IPS-20b (cell line): ENCODE data around the gene PRMT7.

ENCODE experiments used
- H3K27ac ChIP-seq: one replicate; pipeline ENCODE4 v1.5.1; 2013; ENCODE audit warnings: low read length
- H3K27me3 ChIP-seq: 2 replicates; pipeline ENCODE4 v1.6.1; 2013; ENCODE audit warnings: mild to moderate bottlenecking, low read length, inconsistent platforms; ENCODE audit not compliant: insufficient read depth
- H3K36me3 ChIP-seq: 2 replicates; pipeline ENCODE4 v1.6.1; 2013; ENCODE audit warnings: low read depth, mild to moderate bottlenecking, inconsistent platforms, low read length, moderate library complexity; ENCODE audit not compliant: insufficient read depth
- H3K4me1 ChIP-seq: 2 replicates; pipeline ENCODE4 v1.6.1; 2013; ENCODE audit warnings: mild to moderate bottlenecking, control low read depth, inconsistent platforms, low read length, moderate library complexity; ENCODE audit not compliant: insufficient read depth
- H3K4me3 ChIP-seq: 2 replicates; pipeline ENCODE4 v1.5.1; 2013; ENCODE audit warnings: mild to moderate bottlenecking, low read length, inconsistent platforms
- H3K9ac ChIP-seq: 2 replicates; pipeline ENCODE4 v1.6.1; 2013; ENCODE audit warnings: low read depth, mild to moderate bottlenecking, inconsistent platforms, low read length, moderate library complexity
- H3K9me3 ChIP-seq: 2 replicates; pipeline ENCODE4 v1.6.1; 2013; ENCODE audit warnings: mild to moderate bottlenecking, low read depth, low read length, inconsistent platforms; ENCODE audit not compliant: insufficient read depth

PRMT7 gene

DNA sequence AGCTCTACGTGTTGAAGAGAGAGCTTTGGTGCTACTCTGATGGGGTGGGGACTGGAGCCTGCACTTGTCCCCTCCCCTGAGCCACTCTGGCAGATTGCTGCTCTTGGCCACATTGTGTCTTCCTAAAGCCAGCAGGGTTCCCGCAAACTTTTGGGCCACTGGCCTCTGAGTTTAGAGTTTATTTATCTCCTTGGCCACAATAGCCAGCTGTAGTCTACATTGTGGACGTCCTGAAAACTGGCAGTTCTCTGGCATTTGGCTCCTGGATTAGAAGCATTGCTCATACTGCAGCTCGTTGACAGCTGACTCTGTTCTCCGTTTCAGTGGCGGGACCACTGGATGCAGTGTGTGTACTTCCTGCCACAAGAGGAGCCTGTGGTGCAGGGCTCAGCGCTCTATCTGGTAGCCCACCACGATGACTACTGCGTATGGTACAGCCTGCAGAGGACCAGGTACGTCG, 34.6 kb downstream of the PRMT7 start:
- peaks cover 94% of the 10 kb centered on the region for H3K36me3 ChIP-seq

DNA sequence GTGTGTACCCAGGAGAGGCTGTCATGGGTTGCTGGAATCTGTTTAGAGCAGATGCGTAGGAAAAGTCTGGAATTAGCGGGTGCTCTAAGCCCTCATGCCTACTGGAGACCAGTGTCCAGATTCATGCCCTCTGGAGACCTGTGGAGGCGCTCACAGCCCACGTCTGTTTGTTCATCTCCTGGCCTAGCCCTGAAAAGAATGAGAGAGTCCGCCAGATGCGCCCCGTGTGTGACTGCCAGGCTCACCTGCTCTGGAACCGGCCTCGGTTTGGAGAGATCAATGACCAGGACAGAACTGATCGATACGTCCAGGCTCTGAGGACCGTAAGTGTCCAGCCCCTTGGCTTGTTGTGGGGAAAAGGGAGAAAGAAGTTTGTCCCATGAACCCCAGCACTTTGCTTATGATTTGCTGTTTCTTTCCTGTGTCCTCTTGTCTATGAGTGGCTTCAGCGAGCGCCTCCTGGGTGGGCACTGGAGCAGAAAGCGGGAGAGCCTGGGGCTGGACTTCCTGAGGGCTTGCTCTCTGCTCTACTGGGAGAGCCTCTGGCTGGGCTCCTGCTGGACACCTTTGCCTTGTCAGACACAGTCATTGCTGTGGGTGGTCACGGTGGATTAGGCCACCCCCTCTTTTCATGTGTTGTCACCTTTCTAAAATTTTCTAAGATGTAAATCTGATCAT, 35.3 kb downstream of the PRMT7 start:
- Histone ChIP-seq H3K4me1 (no peaks in the 10 kb centered on the region), H3K36me3 (peaks cover 93% of the 10 kb centered on the region), H3K9me3 (no peaks in the 10 kb centered on the region), H3K9ac (no peak overlapping the region), H3K27ac (no peak overlapping the region), H3K4me3 (no peak overlapping the region), H3K27me3 (no peaks in the 10 kb centered on the region)

More for the DNA sequence above, 34.6 kb downstream of the PRMT7 start:
- H3K9me3 ChIP-seq = no peaks in the 10 kb centered on the region
- H3K4me1 ChIP-seq = no peaks in the 10 kb centered on the region
- no peak overlapping the region for H3K4me3 ChIP-seq
- no peak overlapping the region for H3K27ac ChIP-seq
- no peaks in the 10 kb centered on the region for H3K27me3 ChIP-seq
- H3K9ac ChIP-seq = no peak overlapping the region

DNA sequence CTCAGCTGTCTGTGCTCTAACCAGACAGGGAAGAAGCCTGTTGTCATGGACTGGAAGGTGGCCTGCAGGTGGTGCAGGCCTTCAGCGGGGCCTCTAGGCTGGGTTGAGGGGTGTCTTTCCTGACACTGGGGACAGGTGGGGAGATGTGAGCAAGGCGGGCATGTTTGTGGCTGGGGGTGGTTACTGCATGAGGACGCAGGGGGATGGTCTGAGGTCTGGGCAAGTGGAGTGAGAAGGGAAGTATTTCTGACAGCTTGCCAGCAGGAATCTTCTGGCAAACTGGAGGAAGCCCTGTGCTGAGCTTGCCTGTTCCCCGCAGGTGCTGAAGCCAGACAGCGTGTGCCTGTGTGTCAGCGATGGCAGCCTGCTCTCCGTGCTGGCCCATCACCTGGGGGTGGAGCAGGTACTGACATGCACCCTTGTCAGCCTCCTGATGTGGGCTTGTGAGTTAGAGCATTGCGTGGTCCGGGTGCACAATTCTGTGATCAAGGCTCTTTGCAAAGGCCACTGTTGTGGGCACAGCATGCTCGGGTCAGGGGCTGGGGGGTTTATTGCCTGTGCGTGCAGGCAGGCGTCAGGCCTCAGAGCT, 36.2 kb downstream of the PRMT7 start:
- Histone ChIP-seq H3K4me1 (no peaks in the 10 kb centered on the region), H3K4me3 (no peak overlapping the region), H3K27ac (no peak overlapping the region), H3K27me3 (no peaks in the 10 kb centered on the region), H3K9ac (no peak overlapping the region), H3K9me3 (no peaks in the 10 kb centered on the region), H3K36me3 (peaks cover 91% of the 10 kb centered on the region)

DNA sequence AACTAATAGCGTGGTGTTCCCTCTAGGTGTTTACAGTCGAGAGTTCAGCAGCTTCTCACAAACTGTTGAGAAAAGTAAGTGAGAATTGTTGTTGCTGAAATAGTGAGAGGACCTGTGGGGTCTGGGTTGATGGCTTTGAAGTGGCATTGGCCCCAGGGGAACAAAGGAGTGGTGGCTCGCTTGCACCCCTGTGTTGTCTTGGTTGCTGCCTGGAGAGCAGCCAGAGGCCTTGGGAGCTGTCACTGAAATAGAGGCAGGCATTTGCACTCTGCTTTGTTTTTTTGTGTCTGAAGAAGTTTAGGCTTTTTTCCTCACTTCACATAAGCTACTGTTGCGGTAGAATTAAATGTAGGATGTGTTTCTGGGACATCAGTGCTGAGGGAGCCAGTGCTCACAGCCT, 36.8 kb downstream of the PRMT7 start:
- Histone ChIP-seq H3K27me3 (no peaks in the 10 kb centered on the region), H3K9me3 (no peaks in the 10 kb centered on the region), H3K36me3 (peaks cover 92% of the 10 kb centered on the region), H3K9ac (no peak overlapping the region), H3K4me3 (no peak overlapping the region), H3K4me1 (no peaks in the 10 kb centered on the region), H3K27ac (no peak overlapping the region)

DNA sequence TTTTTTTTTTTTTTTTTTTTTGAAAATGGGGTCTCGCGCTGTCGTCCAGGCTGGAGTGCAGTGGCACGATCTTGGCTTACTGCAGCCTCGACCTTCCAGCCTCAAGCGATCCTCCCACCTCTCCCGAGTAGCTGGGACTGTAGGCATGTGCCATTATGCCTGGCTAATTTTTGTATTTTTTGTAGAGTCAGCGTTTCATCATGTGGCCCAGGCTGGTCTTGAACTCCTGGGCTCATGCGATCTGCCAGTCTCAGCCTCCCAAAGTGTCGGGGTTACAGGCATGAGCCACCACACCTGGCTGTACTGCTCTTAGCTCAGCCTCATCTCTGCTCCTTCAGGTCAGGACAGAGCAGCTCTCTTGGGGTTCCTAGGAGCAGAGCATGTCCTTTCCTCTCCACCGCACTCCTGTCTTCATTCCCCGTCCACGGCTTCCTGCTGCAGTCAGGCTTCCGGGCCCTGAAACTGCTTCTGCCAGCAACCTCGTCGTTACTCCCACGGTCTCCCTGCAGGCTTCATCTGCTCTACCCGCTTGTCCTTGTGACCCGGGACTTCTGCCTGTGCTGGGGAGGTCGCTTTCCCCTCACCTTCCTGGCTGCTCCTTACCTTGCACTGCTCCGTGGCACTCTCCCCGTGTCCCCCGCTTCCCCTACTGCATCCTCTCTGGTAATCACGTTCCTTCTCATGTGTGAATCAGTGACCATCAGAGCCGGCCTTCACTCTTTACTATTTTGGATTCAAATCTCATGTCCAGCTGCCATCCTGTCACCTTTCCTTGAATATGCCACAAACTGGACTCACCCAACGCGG, 38.0 kb downstream of the PRMT7 start:
- Histone ChIP-seq H3K9me3 (no peaks in the 10 kb centered on the region), H3K36me3 (peaks cover 93% of the 10 kb centered on the region), H3K27me3 (no peaks in the 10 kb centered on the region), H3K4me1 (no peaks in the 10 kb centered on the region), H3K9ac (no peak overlapping the region), H3K4me3 (no peak overlapping the region), H3K27ac (no peak overlapping the region)

DNA sequence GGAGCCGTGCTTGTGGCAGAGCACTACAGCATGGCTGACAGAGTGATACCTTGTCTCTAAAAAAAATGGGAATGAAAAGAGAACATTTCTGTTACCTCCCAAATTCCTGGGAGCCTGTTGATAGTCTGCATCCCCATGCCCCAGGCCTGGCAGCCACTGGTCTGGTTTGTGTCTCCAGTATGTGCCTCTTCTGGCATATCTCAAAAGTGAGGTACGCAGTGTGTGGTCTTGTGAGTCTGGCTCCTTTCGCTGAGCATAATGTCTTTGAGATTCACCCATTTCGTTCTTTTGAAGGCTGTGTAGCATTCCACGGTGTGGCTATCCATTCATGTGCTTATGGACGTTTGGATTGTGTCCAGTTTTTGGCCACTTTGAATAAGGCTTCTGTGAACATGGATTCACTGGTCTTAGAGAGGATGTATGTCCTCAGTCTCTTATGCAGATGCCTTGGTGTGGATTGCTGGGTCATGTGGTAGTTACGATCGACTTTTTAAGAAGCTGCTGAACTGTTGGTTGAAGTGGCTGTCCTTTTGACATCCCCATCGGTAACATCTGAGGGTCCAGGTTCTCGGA, 39.1 kb downstream of the PRMT7 start:
- H3K4me3 ChIP-seq = no peak overlapping the region
- no peaks in the 10 kb centered on the region for H3K9me3 ChIP-seq
- H3K27ac ChIP-seq = no peak overlapping the region
- H3K4me1 ChIP-seq = no peaks in the 10 kb centered on the region
- H3K9ac ChIP-seq = no peak overlapping the region
- H3K27me3 ChIP-seq = no peaks in the 10 kb centered on the region
- H3K36me3 ChIP-seq = peaks cover 94% of the 10 kb centered on the region

DNA sequence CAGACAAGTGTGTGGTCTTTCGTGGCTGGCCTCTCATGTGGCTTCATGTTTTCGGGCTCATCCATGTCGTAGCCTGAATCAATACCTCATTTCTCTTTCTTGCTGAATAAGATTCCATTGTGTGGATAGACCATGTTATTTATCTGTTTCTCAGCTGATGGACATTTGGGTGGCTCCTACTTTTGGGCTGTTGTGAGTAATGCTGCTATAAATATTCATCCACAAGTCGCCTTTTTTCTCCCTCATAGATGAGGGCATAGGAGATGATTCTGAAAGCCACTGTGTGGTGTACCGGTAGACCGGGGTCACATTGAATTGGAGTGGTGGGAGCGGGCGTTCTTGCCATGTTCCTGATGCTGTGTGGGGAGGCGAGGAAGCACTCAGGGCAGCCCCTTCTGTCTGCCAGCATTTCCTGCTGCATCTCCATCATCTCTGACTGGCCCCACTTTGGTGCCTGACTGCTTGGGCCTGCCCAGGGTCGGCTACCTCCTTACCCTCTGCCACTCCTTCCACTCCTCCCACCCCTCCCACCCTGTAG, 40.1 kb downstream of the PRMT7 start:
- no peaks in the 10 kb centered on the region for H3K4me1 ChIP-seq
- no peak overlapping the region for H3K9ac ChIP-seq
- H3K27me3 ChIP-seq = no peaks in the 10 kb centered on the region
- H3K27ac ChIP-seq = no peak overlapping the region
- peaks cover 89% of the 10 kb centered on the region for H3K36me3 ChIP-seq
- no peaks in the 10 kb centered on the region for H3K9me3 ChIP-seq
- H3K4me3 ChIP-seq = no peak overlapping the region

DNA sequence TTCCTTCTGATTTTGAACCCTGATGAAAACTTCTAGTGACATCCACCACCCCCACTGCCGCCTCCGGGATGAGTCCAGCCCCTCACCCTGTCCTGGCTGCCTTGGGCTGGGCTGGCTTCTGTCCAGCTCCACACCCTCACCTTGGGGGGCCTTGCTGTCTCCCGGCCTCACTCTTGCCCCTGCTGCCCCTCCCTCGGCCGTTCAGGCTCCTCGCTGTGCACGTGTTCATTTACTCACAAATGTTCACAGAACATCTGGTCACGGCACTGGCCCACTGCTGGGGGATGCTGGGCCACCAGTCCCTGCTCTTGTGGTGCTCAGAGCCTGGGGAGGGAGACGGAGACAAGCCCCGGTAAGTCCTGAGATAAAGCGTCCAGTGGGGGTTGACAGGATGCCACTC, 40.6 kb downstream of the PRMT7 start:
- no peaks in the 10 kb centered on the region for H3K27me3 ChIP-seq
- H3K9ac ChIP-seq = no peak overlapping the region
- H3K27ac ChIP-seq = no peak overlapping the region
- H3K9me3 ChIP-seq = no peaks in the 10 kb centered on the region
- no peak overlapping the region for H3K4me3 ChIP-seq
- peaks cover 89% of the 10 kb centered on the region for H3K36me3 ChIP-seq
- H3K4me1 ChIP-seq = no peaks in the 10 kb centered on the region

DNA sequence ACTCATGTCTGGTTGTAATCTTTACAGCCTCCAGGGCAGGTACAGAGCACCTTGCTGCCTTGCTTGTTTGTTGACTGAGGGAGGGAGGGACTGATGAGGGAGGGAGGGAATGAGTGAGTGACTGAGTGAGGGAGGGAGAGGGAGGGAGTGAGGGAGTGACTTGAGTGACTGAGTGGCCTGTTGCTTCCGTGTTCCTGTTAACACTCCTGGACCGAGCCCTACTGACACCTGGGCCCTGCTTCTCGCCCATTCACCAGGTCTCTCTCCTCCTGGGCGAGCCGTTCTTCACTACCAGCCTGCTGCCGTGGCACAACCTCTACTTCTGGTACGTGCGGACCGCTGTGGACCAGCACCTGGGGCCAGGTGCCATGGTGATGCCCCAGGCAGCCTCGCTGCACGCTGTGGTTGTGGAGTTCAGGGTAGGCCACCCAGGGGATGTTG, 41.2 kb downstream of the PRMT7 start:
- Histone ChIP-seq H3K27ac (no peak overlapping the region), H3K9ac (no peak overlapping the region), H3K27me3 (no peaks in the 10 kb centered on the region), H3K9me3 (no peaks in the 10 kb centered on the region), H3K4me1 (no peaks in the 10 kb centered on the region), H3K4me3 (no peak overlapping the region), H3K36me3 (peaks cover 89% of the 10 kb centered on the region)

DNA sequence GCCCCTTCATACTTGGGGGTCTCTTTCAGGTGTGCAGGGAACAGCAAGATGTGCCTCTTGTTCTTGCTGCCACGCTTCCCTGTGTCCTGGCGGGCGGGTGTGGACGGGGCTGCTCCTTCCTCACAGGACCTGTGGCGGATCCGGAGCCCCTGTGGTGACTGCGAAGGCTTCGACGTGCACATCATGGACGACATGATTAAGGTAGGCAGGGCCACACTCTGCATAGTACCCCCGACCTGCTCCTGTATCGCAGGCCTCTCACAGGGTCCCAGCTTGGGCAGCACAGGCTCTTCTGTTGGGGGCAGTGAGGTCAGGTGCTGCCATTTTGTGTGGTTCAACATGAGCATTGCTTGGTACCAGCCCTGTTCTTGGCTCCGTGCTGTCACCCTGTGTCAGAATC, 42.5 kb downstream of the PRMT7 start:
- Histone ChIP-seq H3K27me3 (no peaks in the 10 kb centered on the region), H3K9ac (no peak overlapping the region), H3K9me3 (no peaks in the 10 kb centered on the region), H3K4me1 (no peaks in the 10 kb centered on the region), H3K36me3 (peaks cover 89% of the 10 kb centered on the region), H3K27ac (no peak overlapping the region), H3K4me3 (no peak overlapping the region)

DNA sequence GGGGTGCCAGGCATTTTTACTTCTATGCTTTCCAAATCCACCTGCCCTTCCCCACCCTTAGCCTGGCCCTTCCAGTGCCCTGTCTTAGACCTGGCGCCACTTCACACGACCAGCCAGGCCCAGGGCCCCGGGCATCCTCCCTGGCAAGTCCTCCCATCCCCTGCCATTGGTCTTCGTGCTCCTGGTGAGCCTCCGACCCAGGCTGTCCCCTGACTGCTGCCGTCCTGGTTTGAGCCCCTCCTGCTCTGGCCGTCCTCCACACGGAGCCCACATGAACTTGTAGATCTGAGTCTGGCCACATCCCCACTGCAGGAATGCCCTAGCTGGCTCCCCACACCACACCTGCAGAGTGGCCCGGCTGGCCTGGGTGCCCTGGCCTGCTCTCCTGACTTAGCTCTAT, 44.0 kb downstream of the PRMT7 start:
- Histone ChIP-seq H3K4me1 (no peaks in the 10 kb centered on the region), H3K9ac (no peak overlapping the region), H3K4me3 (no peak overlapping the region), H3K9me3 (no peaks in the 10 kb centered on the region), H3K27me3 (no peaks in the 10 kb centered on the region), H3K27ac (no peak overlapping the region), H3K36me3 (peaks cover 75% of the 10 kb centered on the region)
